ENCODE measurements around the gene NAGPA.

NAGPA gene

DNA sequence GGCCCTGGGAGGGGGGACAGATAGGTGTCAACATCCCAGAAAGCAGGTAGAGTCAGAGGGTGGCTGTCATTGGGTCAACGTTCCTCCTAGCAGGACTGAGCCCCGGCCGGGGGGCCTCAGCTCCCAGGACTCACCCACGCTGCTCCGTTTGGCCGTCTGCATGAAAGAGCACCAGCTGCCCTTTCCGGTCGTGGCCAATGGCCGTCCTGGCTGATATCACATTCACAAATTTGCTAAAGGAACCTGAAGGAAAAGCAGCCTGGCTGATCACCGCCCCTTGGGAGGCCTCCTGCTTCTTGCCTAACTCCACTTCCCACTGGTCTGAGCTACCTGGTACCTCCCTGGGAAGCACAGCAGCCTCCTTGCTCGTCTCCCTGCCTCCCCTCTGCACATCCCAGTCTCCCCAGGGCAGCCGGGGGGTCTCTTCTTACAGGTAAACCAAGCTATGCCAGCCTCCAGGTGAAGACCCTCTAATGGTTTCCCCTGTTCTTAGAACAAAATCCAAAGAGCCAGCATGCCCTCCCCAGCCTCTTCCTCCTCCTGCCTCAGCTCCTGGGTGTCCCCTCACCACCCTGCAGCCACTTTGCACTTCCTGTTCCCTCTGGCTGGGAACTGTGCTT lies 3.4 kb downstream of the NAGPA start:
- peaks cover 17 to 18% of the 10 kb centered on the region in 2 donors for H3K4me1 ChIP-seq (ENCODE audit: control insufficient read depth in 1 of 2, insufficient read depth in 2 of 2, low read length in 2 of 2)
- no peak overlapping the region for H3K4me3 ChIP-seq (ENCODE audit: low read depth in 1 of 2, low read length in 2 of 2)
- no peak overlapping the region for H3K27ac ChIP-seq (ENCODE audit: low read depth, low read length)
- no peaks in the 10 kb centered on the region for H3K27me3 ChIP-seq (ENCODE audit: control insufficient read depth in 1 of 2, insufficient read depth in 2 of 2, low read length in 2 of 2)
- no peaks in the 10 kb centered on the region for H3K9me3 ChIP-seq (ENCODE audit: control insufficient read depth in 1 of 2, low read length in 2 of 2)
- peaks cover 8 to 18% of the 10 kb centered on the region in 2 donors for H3K36me3 ChIP-seq (ENCODE audit: control insufficient read depth in 1 of 2, insufficient read depth in 2 of 2, low read length in 2 of 2)
- no peak overlapping the region for H3K9ac ChIP-seq (ENCODE audit: low read depth in 1 of 2, low read length in 2 of 2)

DNA sequence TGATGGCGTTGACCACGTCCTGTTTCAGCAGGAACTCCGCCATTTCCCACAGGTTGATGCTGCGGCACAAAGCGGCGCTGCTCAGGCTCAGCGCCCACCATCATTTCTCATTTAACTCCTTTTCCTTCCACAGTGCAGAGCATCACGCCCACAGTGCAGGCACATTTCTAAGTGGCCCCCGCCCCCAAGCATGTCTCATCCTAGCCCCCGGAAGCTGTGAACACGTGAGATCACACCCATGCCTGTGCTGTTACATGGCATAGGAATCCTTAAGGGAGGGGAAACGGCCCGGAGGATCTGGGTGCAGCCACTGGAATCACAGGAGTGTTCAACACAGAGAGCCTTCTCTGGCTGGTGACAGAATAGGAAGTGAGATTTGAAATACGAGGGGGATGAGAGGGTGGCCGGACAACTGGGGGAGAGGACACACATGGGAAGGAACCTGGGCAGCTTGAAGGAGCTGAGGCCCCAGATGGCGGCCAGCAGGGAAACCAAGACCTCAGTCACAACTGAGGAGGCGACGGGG lies 4.7 kb downstream of the NAGPA start:
- Histone ChIP-seq H3K4me1 (ENCODE audit: control insufficient read depth in 1 of 2, insufficient read depth in 2 of 2, low read length in 2 of 2) (peaks cover 10 to 22% of the 10 kb centered on the region in 2 donors), H3K4me3 (ENCODE audit: low read depth in 1 of 2, low read length in 2 of 2) (no peak overlapping the region), H3K27me3 (ENCODE audit: control insufficient read depth in 1 of 2, insufficient read depth in 2 of 2, low read length in 2 of 2) (no peaks in the 10 kb centered on the region), H3K36me3 (ENCODE audit: control insufficient read depth in 1 of 2, insufficient read depth in 2 of 2, low read length in 2 of 2) (peaks cover 8 to 18% of the 10 kb centered on the region in 2 donors), H3K27ac (ENCODE audit: low read depth, low read length) (no peak overlapping the region), H3K9me3 (ENCODE audit: control insufficient read depth in 1 of 2, low read length in 2 of 2) (no peaks in the 10 kb centered on the region), H3K9ac (ENCODE audit: low read depth in 1 of 2, low read length in 2 of 2) (no peak overlapping the region)

DNA sequence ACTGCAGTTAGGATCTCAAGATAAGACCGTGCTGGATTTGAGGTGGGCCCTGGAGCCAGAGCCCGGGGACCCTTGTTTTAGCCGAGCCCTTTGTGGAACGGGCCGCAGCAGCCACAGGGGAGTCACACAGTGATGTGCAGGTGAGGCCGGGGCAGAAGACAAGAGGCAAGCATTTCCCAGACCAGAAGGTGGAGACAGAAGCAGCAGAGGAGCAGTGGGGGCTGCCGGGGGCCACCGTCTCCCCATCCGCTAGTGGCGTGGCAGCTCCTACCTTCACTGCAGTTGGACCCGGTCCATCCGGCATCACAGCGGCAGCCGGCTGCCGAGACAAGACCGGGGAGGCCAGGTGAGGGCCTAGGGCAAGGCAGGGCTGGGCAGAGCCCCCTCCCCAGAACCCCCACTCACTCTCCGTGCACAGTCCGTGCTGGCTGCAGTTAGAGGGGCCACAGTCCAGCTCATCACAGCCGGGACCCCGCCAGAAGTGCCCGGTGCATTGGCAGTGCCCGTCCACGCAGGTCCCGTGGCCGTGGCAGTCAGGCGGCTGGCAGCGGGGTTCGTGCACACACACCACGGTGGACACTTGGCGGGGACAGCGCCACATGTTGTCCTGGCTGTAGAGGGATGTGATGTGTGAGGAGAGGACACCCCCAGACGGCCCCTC lies 6.0 kb downstream of the NAGPA start:
- no peaks in the 10 kb centered on the region for H3K9me3 ChIP-seq (ENCODE audit: control insufficient read depth in 1 of 2, low read length in 2 of 2)
- H3K4me1 ChIP-seq (ENCODE audit: control insufficient read depth in 1 of 2, insufficient read depth in 2 of 2, low read length in 2 of 2), result peaks cover 6 to 16% of the 10 kb centered on the region in 2 donors
- peaks cover 8 to 18% of the 10 kb centered on the region in 2 donors for H3K36me3 ChIP-seq (ENCODE audit: control insufficient read depth in 1 of 2, insufficient read depth in 2 of 2, low read length in 2 of 2)
- no peaks in the 10 kb centered on the region for H3K27me3 ChIP-seq (ENCODE audit: control insufficient read depth in 1 of 2, insufficient read depth in 2 of 2, low read length in 2 of 2)
- no peak overlapping the region for H3K27ac ChIP-seq (ENCODE audit: low read depth, low read length)
- no peak overlapping the region for H3K9ac ChIP-seq (ENCODE audit: low read depth in 1 of 2, low read length in 2 of 2)
- no peak overlapping the region for H3K4me3 ChIP-seq (ENCODE audit: low read depth in 1 of 2, low read length in 2 of 2)

DNA sequence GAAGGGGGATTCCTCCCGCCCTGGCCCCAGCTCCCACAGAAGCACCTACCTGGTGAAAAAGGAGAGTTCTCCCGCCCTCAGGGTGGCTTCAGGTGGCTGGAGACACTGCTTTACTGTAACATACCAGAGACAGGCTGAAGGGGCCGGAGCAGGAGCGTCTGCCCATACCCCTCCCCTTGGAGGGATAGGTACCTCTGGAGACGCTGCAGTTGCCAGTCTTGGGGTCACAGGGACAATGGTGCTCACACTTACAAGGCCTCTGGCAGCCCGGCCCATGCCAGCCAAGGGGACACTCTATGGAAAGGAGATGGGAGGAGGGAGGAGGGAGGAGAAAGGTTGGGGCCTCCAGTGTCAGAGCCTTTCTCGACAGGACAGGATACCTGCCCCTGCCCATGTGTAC lies 6.6 kb downstream of the NAGPA start:
- Histone ChIP-seq H3K36me3 (ENCODE audit: control insufficient read depth in 1 of 2, insufficient read depth in 2 of 2, low read length in 2 of 2) (peaks cover 8 to 18% of the 10 kb centered on the region in 2 donors), H3K27ac (ENCODE audit: low read depth, low read length) (no peak overlapping the region), H3K4me3 (ENCODE audit: low read depth in 1 of 2, low read length in 2 of 2) (no peak overlapping the region), H3K4me1 (ENCODE audit: control insufficient read depth in 1 of 2, insufficient read depth in 2 of 2, low read length in 2 of 2) (peaks cover 4 to 13% of the 10 kb centered on the region in 2 donors), H3K9ac (ENCODE audit: low read depth in 1 of 2, low read length in 2 of 2) (no peak overlapping the region), H3K27me3 (ENCODE audit: control insufficient read depth in 1 of 2, insufficient read depth in 2 of 2, low read length in 2 of 2) (no peaks in the 10 kb centered on the region), H3K9me3 (ENCODE audit: control insufficient read depth in 1 of 2, low read length in 2 of 2) (no peaks in the 10 kb centered on the region)

DNA sequence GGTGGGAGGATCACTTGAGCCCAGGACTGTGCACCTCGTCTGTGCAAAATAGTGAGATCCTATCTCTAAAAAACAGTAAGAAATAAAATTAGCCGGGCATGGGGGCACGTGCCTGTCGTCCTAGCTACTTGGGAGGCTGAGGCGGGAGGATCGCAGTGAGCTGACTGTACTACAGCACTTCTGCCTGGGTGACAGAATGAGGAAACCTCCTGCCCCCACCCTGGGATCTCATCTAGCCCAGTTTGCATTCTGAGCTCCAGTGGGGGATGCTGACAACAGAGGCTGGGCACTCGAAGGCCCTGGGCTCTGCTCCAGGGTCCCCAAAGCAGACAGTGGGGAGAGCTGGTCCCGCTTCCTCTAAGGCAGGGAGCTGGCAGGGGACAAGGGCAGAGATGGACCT lies 7.1 kb downstream of the NAGPA start:
- Histone ChIP-seq H3K9me3 (ENCODE audit: control insufficient read depth in 1 of 2, low read length in 2 of 2) (no peaks in the 10 kb centered on the region), H3K9ac (ENCODE audit: low read depth in 1 of 2, low read length in 2 of 2) (no peak overlapping the region), H3K4me1 (ENCODE audit: control insufficient read depth in 1 of 2, insufficient read depth in 2 of 2, low read length in 2 of 2) (peaks cover 4 to 13% of the 10 kb centered on the region in 2 donors), H3K4me3 (ENCODE audit: low read depth in 1 of 2, low read length in 2 of 2) (no peak overlapping the region), H3K27me3 (ENCODE audit: control insufficient read depth in 1 of 2, insufficient read depth in 2 of 2, low read length in 2 of 2) (no peaks in the 10 kb centered on the region), H3K36me3 (ENCODE audit: control insufficient read depth in 1 of 2, insufficient read depth in 2 of 2, low read length in 2 of 2) (peaks cover 8 to 18% of the 10 kb centered on the region in 2 donors), H3K27ac (ENCODE audit: low read depth, low read length) (no peak overlapping the region)

DNA sequence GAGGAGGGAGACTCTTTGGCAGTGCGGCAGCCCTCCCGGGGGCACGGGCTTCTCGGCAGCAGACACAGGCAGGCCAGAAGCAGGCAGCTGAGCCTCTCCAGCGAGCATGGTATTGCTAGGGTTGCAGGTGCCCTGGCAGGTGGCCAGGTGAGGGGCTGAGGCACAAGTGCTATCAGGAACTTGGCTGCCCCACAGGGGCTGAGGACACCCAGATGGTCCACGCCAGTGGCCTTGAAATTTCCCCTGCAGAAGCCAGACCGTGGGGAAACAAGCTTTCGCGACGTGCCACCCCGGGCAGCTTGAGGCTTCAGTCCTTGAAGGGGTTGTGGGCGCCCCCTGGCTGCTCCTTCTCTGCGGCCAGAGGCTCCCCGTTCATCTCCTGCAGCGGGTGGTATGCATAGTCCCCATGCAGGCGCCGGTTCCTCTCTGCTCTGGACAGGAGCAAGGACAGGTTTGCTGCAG lies 8.5 kb downstream of the NAGPA start:
- Histone ChIP-seq H3K4me1 (ENCODE audit: control insufficient read depth in 1 of 2, insufficient read depth in 2 of 2, low read length in 2 of 2) (peaks cover 4 to 13% of the 10 kb centered on the region in 2 donors), H3K4me3 (ENCODE audit: low read depth in 1 of 2, low read length in 2 of 2) (no peak overlapping the region), H3K36me3 (ENCODE audit: control insufficient read depth in 1 of 2, insufficient read depth in 2 of 2, low read length in 2 of 2) (peaks cover 3 to 18% of the 10 kb centered on the region in 2 donors), H3K27ac (ENCODE audit: low read depth, low read length) (no peak overlapping the region), H3K9me3 (ENCODE audit: control insufficient read depth in 1 of 2, low read length in 2 of 2) (no peaks in the 10 kb centered on the region), H3K9ac (ENCODE audit: low read depth in 1 of 2, low read length in 2 of 2) (no peak overlapping the region), H3K27me3 (ENCODE audit: control insufficient read depth in 1 of 2, insufficient read depth in 2 of 2, low read length in 2 of 2) (no peaks in the 10 kb centered on the region)

DNA sequence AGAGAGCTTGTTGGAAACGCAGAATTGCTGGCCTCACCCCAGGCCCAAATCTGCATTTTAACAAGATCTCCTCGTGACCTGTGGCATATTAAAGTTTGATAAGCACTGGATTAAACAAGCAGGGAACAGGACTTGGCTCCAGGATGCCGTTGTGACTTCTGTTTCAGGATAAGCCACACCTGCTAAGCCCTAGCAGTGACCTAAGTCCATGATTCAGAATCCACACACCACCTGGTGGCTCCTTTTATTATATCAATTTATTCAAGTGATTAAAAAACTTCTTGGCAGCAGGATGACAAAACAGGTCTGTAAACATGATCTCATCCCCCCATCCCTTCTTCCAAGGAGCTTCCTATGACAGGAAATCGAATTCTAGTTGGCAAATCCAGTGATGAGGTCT lies 9.1 kb downstream of the NAGPA start:
- Histone ChIP-seq H3K4me1 (ENCODE audit: control insufficient read depth in 1 of 2, insufficient read depth in 2 of 2, low read length in 2 of 2) (peaks cover 4 to 13% of the 10 kb centered on the region in 2 donors), H3K4me3 (ENCODE audit: low read depth in 1 of 2, low read length in 2 of 2) (no peak overlapping the region), H3K36me3 (ENCODE audit: control insufficient read depth in 1 of 2, insufficient read depth in 2 of 2, low read length in 2 of 2) (peaks cover 0 to 14% of the 10 kb centered on the region in 2 donors), H3K9ac (ENCODE audit: low read depth in 1 of 2, low read length in 2 of 2) (no peak overlapping the region), H3K27ac (ENCODE audit: low read depth, low read length) (peak overlapping the region; percentile 14), H3K27me3 (ENCODE audit: control insufficient read depth in 1 of 2, insufficient read depth in 2 of 2, low read length in 2 of 2) (no peaks in the 10 kb centered on the region), H3K9me3 (ENCODE audit: control insufficient read depth in 1 of 2, low read length in 2 of 2) (no peaks in the 10 kb centered on the region)

DNA sequence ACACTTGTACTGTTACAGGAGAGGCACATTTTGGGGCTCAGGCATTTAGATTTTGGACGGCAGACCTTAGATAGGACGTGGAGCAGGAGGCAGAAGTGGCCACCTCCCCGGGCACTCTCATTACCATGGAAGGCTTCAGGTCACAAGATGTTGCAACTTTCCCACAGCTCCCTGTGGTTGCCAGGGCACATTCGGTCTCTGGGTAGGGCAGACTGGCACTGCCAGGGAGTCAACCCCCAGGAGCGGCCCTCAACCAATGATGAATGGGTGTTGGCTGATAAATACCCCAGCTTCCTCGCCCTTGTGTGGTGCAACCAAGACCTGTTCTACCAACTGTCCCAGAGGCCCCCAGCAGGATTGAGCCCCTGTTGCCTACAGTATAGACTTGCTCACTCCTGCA lies 11.2 kb downstream of the NAGPA start:
- Histone ChIP-seq H3K9ac (ENCODE audit: low read depth in 1 of 2, low read length in 2 of 2) (no peak overlapping the region), H3K4me1 (ENCODE audit: control insufficient read depth in 1 of 2, insufficient read depth in 2 of 2, low read length in 2 of 2) (peaks cover 4 to 13% of the 10 kb centered on the region in 2 donors), H3K27ac (ENCODE audit: low read depth, low read length) (no peak overlapping the region)

DNA sequence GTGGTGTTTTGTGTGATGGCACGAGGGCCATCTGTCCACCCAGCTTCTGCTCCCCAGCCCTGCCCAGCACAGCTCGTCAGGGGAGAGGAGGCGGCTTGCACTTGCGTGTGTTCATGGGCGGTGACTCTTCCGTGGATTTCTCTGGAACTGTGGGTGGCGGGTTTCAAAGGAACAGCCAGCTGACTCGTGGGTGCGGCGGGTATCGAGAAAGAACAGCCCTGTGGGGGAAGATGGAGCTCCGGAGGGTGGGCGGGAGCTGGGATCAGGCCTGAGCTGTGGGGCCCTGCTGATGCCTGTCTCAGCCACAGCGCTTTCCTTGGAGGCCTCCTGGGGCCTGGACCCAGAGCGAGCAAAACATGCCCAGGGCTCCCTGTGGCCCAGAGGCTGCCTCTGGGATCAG lies 13.2 kb downstream of the NAGPA start:
- Histone ChIP-seq H3K27me3 (ENCODE audit: control insufficient read depth in 1 of 2, insufficient read depth in 2 of 2, low read length in 2 of 2) (no peaks in the 10 kb centered on the region), H3K4me1 (ENCODE audit: control insufficient read depth in 1 of 2, insufficient read depth in 2 of 2, low read length in 2 of 2) (peaks cover 4 to 13% of the 10 kb centered on the region in 2 donors), H3K9ac (ENCODE audit: low read depth in 1 of 2, low read length in 2 of 2) (no peak overlapping the region), H3K27ac (ENCODE audit: low read depth, low read length) (no peak overlapping the region), H3K9me3 (ENCODE audit: control insufficient read depth in 1 of 2, low read length in 2 of 2) (no peaks in the 10 kb centered on the region), H3K4me3 (ENCODE audit: low read depth in 1 of 2, low read length in 2 of 2) (no peak overlapping the region), H3K36me3 (ENCODE audit: control insufficient read depth in 1 of 2, insufficient read depth in 2 of 2, low read length in 2 of 2) (no peaks in the 10 kb centered on the region)

More for the DNA sequence above, 11.2 kb downstream of the NAGPA start:
- Histone ChIP-seq H3K4me3 (ENCODE audit: low read depth in 1 of 2, low read length in 2 of 2) (no peak overlapping the region), H3K36me3 (ENCODE audit: control insufficient read depth in 1 of 2, insufficient read depth in 2 of 2, low read length in 2 of 2) (peaks cover 0 to 3% of the 10 kb centered on the region in 2 donors), H3K9me3 (ENCODE audit: control insufficient read depth in 1 of 2, low read length in 2 of 2) (no peaks in the 10 kb centered on the region), H3K27me3 (ENCODE audit: control insufficient read depth in 1 of 2, insufficient read depth in 2 of 2, low read length in 2 of 2) (no peaks in the 10 kb centered on the region)

DNA sequence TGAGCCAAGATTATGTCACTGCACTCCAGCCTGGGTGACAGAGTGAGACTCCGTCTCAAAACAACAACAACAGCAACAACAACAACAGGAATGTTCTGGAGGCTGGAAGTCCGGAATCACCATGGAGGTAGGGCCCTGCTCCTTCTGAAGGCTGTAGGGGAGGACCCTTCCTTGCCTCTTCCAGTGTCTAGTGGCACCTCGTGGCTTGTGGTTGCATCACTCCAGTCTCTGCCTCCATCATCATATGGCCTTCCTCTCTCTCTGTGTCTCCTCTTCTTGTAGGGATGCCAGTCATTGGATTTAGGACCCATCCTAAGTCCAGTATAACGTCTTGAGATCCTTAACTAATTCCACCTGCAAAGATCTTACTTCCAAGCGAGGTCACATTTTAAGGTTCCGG lies 14.0 kb downstream of the NAGPA start:
- H3K27ac ChIP-seq (ENCODE audit: low read depth, low read length), result no peak overlapping the region
- no peaks in the 10 kb centered on the region for H3K36me3 ChIP-seq (ENCODE audit: control insufficient read depth in 1 of 2, insufficient read depth in 2 of 2, low read length in 2 of 2)
- no peaks in the 10 kb centered on the region for H3K9me3 ChIP-seq (ENCODE audit: control insufficient read depth in 1 of 2, low read length in 2 of 2)
- no peaks in the 10 kb centered on the region for H3K27me3 ChIP-seq (ENCODE audit: control insufficient read depth in 1 of 2, insufficient read depth in 2 of 2, low read length in 2 of 2)
- H3K4me3 ChIP-seq (ENCODE audit: low read depth in 1 of 2, low read length in 2 of 2), result no peak overlapping the region
- H3K4me1 ChIP-seq (ENCODE audit: control insufficient read depth in 1 of 2, insufficient read depth in 2 of 2, low read length in 2 of 2), result peaks cover 4 to 5% of the 10 kb centered on the region in 2 donors
- H3K9ac ChIP-seq (ENCODE audit: low read depth in 1 of 2, low read length in 2 of 2), result no peak overlapping the region

All from duodenal mucosa (tissue), 2 donors.